ENCODE measurements around the gene PTPRN2.

- TF ChIP-seq CTCF (IDR thresholded peaks at IDR 0.05 in 2 of 3, conservative IDR thresholded peaks at IDR 0.05 in 1 of 3; ENCODE audit: insufficient read depth in 2 of 3, low read depth in 1 of 3, low read length in 3 of 3) (no peak), CBX8 (IDR thresholded peaks at IDR 0.05; ENCODE audit: borderline replicate concordance, extremely low read depth, low read depth, low read length, poor library complexity, severe bottlenecking) (no peak), MEF2D (tag; conservative IDR thresholded peaks at IDR 0.05; ENCODE audit: low read depth) (no peak), TEAD4 (IDR thresholded peaks at IDR 0.05; ENCODE audit: low read length) (no peak), TEAD4 (CRISPR knock-in tag; IDR thresholded peaks at IDR 0.05; ENCODE audit: borderline replicate concordance) (no peak)
Measured at GRCh38 chr7:157857578-157858075, 730.0 kb downstream of the PTPRN2 start.
